ENCODE data around the gene NUP58. TPM values are rescaled to one million over a fixed set of nuclear protein-coding genes. Genes with fewer than 3 reads are reported as not detected.

Gene NUP58
- total RNA-seq, 1 donor from 2014 or later, result 9.7 TPM

DNA sequence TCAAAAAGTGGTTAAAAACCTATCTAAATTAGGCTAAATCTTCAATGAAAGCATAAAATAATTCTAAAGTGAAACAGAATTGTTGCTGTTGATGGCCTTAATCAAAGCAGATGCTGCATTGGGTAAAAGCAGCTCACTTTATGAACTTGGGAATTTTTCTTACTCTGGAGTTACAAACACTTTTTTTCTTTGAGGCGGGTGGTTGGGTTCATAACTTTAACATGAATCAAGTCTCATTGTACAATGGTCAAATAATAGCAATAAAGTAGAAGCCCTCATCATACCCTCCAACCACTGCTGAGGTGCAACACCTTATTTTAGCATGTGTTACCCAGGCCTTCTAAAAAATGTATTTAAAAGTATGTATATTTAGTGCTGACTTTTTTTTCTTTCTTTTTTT lies 29.1 kb downstream of the NUP58 start:
- intact Hi-C loops (cut with DNase I), result no loop called here
- H3K27ac ChIP-seq, result no peak overlapping the region

DNA sequence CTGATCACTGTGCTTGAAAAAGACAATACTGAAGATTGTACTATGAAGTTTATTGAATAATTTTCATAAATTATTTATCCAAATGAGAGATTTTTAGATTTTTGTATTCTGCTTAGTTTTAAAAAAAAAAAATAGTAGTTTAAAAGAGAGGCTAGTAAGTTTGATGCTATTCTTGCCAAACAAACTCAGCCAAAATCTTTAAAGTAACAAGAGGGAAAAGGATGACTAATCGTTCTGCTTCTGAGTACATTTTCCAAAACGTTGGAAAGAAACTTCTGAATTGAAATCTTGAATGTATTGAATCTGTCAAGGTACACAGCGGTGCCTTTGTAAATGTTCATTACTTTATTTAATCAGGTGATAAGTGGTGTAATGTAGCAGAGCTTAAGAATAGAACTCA lies 34.4 kb downstream of the NUP58 start:
- DNase-seq (ENCODE audit: low spot score in 2 of 2), result no peak
- no peak overlapping the region for H3K27ac ChIP-seq
- H3K4me3 ChIP-seq, result no peak overlapping the region
- TF ChIP-seq, protein P1, sequence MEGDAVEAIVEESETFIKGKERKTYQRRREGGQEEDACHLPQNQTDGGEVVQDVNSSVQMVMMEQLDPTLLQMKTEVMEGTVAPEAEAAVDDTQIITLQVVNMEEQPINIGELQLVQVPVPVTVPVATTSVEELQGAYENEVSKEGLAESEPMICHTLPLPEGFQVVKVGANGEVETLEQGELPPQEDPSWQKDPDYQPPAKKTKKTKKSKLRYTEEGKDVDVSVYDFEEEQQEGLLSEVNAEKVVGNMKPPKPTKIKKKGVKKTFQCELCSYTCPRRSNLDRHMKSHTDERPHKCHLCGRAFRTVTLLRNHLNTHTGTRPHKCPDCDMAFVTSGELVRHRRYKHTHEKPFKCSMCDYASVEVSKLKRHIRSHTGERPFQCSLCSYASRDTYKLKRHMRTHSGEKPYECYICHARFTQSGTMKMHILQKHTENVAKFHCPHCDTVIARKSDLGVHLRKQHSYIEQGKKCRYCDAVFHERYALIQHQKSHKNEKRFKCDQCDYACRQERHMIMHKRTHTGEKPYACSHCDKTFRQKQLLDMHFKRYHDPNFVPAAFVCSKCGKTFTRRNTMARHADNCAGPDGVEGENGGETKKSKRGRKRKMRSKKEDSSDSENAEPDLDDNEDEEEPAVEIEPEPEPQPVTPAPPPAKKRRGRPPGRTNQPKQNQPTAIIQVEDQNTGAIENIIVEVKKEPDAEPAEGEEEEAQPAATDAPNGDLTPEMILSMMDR (IDR thresholded peaks at IDR 0.05), result no peak
- H3K36me3 ChIP-seq, result peaks cover 25 to 39% of the 10 kb centered on the region in 2 donors
- no peaks in the 10 kb centered on the region for H3K27me3 ChIP-seq
- intact Hi-C loops (cut with DNase I), result no loop called here
- no peaks in the 10 kb centered on the region for H3K9me3 ChIP-seq
- peaks cover 0 to 2% of the 10 kb centered on the region in 2 donors for H3K4me1 ChIP-seq

More for the DNA sequence above, 29.1 kb downstream of the NUP58 start:
- Histone ChIP-seq H3K4me3 (no peak overlapping the region), H3K36me3 (peaks cover 32 to 70% of the 10 kb centered on the region in 2 donors), H3K9me3 (no peaks in the 10 kb centered on the region), H3K27me3 (no peaks in the 10 kb centered on the region), H3K4me1 (no peaks in the 10 kb centered on the region)
- no peak for DNase-seq (ENCODE audit: low spot score in 2 of 2)
- TF ChIP-seq, protein P1 (IDR thresholded peaks at IDR 0.05), result no peak

DNA sequence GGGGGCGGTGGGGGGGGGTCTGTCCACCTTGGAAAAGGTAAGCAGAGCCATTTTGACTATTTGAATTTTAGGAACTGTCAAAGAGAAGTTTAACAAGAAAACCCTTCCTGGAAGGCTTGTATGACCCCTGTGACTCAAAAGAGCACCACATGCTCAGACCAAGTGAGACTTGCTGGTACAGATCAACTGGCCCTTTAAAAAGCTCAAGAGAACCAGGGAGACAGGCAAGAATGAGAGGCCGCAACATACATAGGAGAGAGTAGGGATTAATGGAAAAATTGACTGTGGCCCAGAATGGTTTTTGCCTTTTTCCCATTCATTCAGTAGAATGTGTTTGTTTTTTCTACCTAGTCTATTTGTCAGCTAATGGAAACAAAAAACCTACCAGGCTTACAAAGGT lies 44.2 kb downstream of the NUP58 start:
- H3K4me3 ChIP-seq, result no peak overlapping the region
- no peak overlapping the region for H3K27ac ChIP-seq
- intact Hi-C loops (cut with DNase I), result no loop called here
- H3K27me3 ChIP-seq, result no peaks in the 10 kb centered on the region
- DNase-seq (ENCODE audit: low spot score in 2 of 2), result no peak
- TF ChIP-seq, protein P1 (IDR thresholded peaks at IDR 0.05), result no peak
- H3K9me3 ChIP-seq, result no peaks in the 10 kb centered on the region
- no peaks in the 10 kb centered on the region for H3K4me1 ChIP-seq
- peaks cover 0 to 2% of the 10 kb centered on the region in 2 donors for H3K36me3 ChIP-seq

DNA sequence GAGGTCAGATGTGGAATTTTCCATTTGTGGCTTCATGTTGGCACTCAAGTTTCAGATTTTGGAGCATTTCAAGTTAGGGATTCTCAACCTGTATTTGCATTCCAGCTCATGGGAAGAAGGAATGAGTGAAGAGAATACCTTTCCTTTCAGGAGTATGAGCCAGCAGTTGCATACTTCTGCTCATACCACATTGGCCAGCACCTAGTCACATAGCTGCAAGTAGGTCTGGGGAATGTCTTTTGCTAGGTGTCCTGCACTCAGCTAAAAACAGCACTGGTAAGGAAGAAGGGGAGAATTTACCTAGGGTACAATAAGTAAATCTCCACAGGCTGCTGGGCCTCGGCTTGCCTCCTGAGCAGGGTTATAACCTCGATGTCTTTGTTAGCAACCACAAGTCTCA lies 45.7 kb downstream of the NUP58 start:
- H3K36me3 ChIP-seq, result peaks cover 0 to 2% of the 10 kb centered on the region in 2 donors
- no peak for DNase-seq (ENCODE audit: low spot score in 2 of 2)
- no peaks in the 10 kb centered on the region for H3K9me3 ChIP-seq
- intact Hi-C loops (cut with DNase I), result no loop called here
- TF ChIP-seq, protein P1 (IDR thresholded peaks at IDR 0.05), result no peak
- H3K4me1 ChIP-seq, result no peaks in the 10 kb centered on the region
- no peak overlapping the region for H3K4me3 ChIP-seq
- no peak overlapping the region for H3K27ac ChIP-seq
- H3K27me3 ChIP-seq, result no peaks in the 10 kb centered on the region

DNA sequence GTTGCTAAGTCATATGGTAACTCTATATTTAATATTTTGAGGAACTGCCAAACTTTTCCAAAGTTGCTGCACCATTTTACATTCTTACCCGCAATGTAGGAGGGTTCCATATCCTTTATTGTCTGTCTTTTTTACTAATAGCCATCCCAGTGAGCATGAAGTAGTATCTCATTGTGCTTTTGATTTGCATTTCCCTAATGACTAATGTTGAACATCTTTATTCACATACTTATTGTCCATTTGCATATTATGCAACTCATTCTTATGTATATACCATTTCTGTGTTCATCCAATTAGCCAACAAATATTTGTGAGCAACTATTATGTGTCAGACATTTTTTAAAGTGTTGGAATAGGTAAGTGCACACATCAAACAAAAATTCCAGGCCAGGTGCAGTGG lies 50.0 kb downstream of the NUP58 start:
- Histone ChIP-seq H3K4me1 (no peaks in the 10 kb centered on the region), H3K27me3 (no peaks in the 10 kb centered on the region), H3K36me3 (no peaks in the 10 kb centered on the region), H3K4me3 (no peak overlapping the region), H3K27ac (no peak overlapping the region), H3K9me3 (no peaks in the 10 kb centered on the region)
- no peak for DNase-seq (ENCODE audit: low spot score in 2 of 2)
- TF ChIP-seq, protein P1 (IDR thresholded peaks at IDR 0.05), result no peak
- intact Hi-C loops (cut with DNase I), result no loop called here

DNA sequence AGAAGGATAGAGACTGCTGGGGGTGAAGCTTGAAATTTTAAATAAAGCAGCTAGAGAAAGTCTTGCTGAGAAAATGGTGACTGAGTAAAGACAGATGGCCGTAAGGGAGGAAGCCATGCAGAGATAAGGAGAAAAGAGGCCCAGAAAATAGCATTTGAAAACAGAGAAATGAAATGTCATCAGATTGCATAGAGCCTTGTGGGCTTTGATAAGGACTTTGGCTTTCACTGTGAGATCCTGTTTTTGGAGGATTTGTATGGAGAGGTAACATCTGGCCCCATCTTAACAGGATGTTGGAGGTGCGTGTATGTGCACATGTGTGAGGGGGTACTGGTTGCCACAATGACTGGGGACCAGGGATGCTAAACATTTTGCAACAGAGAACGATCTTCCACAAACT lies 50.8 kb downstream of the NUP58 start:
- no peak overlapping the region for H3K4me3 ChIP-seq
- no peaks in the 10 kb centered on the region for H3K27me3 ChIP-seq
- H3K27ac ChIP-seq, result no peak overlapping the region
- H3K9me3 ChIP-seq, result no peaks in the 10 kb centered on the region
- DNase-seq (ENCODE audit: low spot score in 2 of 2), result no peak
- H3K36me3 ChIP-seq, result no peaks in the 10 kb centered on the region
- intact Hi-C loops (cut with DNase I), result no loop called here
- TF ChIP-seq, protein P1 (IDR thresholded peaks at IDR 0.05), result no peak
- no peaks in the 10 kb centered on the region for H3K4me1 ChIP-seq
